ENCODE measurements around the gene LRMDA.

DNA sequence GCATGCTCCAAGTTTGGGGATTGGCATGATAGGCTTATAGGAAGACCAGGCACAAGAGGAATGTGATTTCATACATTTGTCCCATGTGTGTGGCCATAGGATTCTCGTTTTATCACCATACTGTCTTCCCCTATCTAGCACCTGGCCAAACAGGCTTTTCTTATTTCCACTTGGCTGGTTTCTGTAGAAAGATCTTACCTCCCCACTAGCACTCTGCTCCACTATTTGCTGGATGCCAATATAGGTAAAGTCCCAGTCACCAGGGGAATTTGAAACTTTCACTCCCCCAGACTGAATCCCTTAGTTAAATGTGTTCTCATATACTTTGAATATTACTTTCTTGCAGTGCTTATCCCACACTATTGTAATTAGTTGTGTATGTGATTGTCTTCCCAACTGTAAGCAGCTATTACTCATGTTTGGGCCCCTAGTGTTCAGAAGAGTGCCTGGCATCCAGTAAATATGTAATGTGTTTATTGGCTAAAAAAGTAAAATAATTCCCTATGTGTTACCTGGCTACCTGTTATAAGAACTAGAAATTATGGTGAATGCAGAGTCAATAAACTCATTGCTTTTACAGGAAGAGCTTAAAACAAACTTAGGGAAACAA, 109.0 kb downstream of the LRMDA start:
- TF ChIP-seq, protein P1, sequence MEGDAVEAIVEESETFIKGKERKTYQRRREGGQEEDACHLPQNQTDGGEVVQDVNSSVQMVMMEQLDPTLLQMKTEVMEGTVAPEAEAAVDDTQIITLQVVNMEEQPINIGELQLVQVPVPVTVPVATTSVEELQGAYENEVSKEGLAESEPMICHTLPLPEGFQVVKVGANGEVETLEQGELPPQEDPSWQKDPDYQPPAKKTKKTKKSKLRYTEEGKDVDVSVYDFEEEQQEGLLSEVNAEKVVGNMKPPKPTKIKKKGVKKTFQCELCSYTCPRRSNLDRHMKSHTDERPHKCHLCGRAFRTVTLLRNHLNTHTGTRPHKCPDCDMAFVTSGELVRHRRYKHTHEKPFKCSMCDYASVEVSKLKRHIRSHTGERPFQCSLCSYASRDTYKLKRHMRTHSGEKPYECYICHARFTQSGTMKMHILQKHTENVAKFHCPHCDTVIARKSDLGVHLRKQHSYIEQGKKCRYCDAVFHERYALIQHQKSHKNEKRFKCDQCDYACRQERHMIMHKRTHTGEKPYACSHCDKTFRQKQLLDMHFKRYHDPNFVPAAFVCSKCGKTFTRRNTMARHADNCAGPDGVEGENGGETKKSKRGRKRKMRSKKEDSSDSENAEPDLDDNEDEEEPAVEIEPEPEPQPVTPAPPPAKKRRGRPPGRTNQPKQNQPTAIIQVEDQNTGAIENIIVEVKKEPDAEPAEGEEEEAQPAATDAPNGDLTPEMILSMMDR (IDR thresholded peaks at IDR 0.05), result no peak
- no peak for TF ChIP-seq POLR2A (IDR thresholded peaks at IDR 0.05)
